Tongue (tissue), 1 donor: Measurements from ENCODE around the gene VN1R2. TPM values are rescaled to one million over a fixed set of nuclear protein-coding genes. Genes with fewer than 3 reads are reported as not detected.

ENCODE experiments used
- total RNA-seq: library from RNA; depleted of rRNA; stranded (reverse); fragments of >200 nt; gene quantifications from one replicate; pipeline ENCODE4 v1.2.3, GENCODE V29; 2014

VN1R2 gene
- total RNA-seq, 1 donor from 2014 or later, result not detected

Other genes starting within 250 kb of the VN1R2 start
- gene ERVV-1, start 244.4 kb upstream of the VN1R2 start, total RNA-seq, result not detected
- not detected for gene ERVV-2, start 213.6 kb upstream of the VN1R2 start, total RNA-seq
- 57.2 TPM for gene ZNF160, start 154.9 kb upstream of the VN1R2 start, total RNA-seq
- 10.3 TPM for gene ZNF415, start 125.4 kb upstream of the VN1R2 start, total RNA-seq
- 8.9 TPM for gene ZNF347, start 99.2 kb upstream of the VN1R2 start, total RNA-seq
- gene ZNF665, start 64.9 kb upstream of the VN1R2 start, total RNA-seq, result 3.9 TPM
- 19.0 TPM for gene ZNF677, start 3.4 kb upstream of the VN1R2 start, total RNA-seq
- not detected for gene VN1R4, start 9.4 kb downstream of the VN1R2 start, total RNA-seq
- 6.8 TPM for gene ZNF845, start 75.5 kb downstream of the VN1R2 start, total RNA-seq
- 14.6 TPM for gene ZNF525, start 107.4 kb downstream of the VN1R2 start, total RNA-seq
- 18.5 TPM for gene ZNF765, start 136.9 kb downstream of the VN1R2 start, total RNA-seq
- gene ZNF761, start 173.7 kb downstream of the VN1R2 start, total RNA-seq, result 9.3 TPM
- gene ZNF813, start 209.4 kb downstream of the VN1R2 start, total RNA-seq, result 5.1 TPM